ENCODE data around the gene GNG12.

Gene GNG12

DNA sequence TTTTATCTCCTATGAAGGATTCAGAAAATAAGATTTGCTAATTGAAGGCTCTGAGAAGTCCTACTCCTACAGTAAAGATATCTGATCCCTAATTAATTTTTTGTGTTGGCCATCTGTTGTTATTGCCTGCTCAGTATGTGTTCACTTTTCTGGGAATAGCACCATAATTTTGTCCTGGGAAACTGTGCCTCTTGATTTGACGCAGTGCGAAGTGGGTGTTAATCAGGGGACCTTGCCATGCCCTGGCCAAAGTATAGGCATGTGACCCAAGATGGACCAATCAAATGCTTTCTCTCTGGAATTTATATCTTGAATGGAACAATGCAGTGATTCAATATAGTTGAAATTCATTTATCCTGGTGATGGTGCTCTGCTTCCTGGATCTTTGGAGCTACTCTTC, 30.4 kb upstream of the GNG12 start:
- TF ChIP-seq, protein P1, sequence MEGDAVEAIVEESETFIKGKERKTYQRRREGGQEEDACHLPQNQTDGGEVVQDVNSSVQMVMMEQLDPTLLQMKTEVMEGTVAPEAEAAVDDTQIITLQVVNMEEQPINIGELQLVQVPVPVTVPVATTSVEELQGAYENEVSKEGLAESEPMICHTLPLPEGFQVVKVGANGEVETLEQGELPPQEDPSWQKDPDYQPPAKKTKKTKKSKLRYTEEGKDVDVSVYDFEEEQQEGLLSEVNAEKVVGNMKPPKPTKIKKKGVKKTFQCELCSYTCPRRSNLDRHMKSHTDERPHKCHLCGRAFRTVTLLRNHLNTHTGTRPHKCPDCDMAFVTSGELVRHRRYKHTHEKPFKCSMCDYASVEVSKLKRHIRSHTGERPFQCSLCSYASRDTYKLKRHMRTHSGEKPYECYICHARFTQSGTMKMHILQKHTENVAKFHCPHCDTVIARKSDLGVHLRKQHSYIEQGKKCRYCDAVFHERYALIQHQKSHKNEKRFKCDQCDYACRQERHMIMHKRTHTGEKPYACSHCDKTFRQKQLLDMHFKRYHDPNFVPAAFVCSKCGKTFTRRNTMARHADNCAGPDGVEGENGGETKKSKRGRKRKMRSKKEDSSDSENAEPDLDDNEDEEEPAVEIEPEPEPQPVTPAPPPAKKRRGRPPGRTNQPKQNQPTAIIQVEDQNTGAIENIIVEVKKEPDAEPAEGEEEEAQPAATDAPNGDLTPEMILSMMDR (IDR thresholded peaks at IDR 0.05; ENCODE audit: low read depth, low read length): no peak
- no peak overlapping the region for H3K4me3 ChIP-seq (ENCODE audit: low read depth, low read length)

DNA sequence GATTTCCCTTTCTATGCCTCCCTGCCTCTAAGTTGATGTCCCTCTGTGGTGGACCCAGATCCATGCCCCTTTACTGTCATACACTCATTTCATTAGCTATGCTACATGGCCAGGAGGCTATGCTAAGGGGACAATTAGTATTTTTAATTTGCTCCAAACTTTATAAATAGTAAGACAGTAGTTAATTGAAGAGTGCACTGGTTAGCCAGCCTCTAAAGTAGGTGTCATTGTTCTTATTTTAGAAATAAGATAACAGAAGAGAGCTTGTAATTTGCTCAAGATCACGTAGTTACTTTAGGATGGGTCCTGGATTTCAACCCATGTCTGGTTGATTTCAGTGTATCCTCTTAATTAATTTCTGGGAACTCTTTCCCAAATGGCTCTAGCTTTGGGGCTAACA, 29.4 kb upstream of the GNG12 start:
- H3K4me3 ChIP-seq (ENCODE audit: low read depth, low read length): no peak overlapping the region
- TF ChIP-seq, protein P1 (IDR thresholded peaks at IDR 0.05; ENCODE audit: low read depth, low read length): no peak

DNA sequence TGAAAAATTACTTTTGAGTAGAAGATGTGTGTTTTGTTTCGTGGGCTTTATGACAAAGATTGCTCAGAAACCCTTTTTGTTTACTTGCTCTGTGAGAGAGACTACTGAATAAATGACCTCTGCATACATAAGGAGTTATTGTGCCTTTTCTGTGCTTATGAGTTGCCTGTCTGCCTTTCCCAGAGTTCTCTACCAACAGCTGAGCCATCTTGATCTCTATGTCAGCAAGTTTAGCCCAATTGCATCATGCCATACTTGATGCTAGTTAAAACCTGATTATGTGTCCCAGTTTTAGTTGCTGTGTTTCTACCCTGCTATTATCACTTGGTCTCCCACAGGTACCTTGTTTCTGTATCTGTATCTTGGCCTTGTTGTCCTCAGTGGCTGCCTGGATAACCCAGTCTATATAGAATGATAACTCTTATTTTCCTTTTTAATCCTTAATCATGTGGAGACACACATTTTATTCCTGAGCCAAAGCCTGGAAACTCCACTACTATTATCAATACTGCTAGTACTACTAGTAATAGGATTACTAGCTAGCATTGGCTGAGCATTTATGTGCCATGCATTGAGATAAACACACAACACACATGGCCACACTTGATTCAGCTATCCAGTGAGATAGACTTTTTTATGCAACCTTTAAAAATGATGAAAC, 28.7 kb upstream of the GNG12 start:
- no peak overlapping the region for H3K4me3 ChIP-seq (ENCODE audit: low read depth, low read length)
- TF ChIP-seq, protein P1 (IDR thresholded peaks at IDR 0.05; ENCODE audit: low read depth, low read length): no peak

DNA sequence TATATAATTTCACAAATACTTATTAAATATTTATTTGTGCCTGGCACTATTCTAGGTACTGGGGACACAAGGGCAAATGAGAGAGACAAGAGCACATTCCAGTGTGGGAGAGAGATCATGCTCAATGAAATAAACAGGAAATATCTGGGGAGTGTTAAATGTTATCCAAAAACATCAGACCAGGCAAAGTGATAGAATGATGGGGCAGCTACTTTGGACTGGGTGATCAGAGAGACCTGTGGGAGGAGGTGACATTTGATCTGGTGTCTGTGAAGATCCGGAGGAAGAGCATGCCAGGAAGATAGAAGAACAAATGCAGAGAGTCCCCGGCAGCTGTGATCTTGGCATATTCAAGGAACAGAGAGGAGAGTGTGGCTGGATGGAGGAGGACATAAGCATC, 27.5 kb upstream of the GNG12 start:
- TF ChIP-seq, protein P1 (IDR thresholded peaks at IDR 0.05; ENCODE audit: low read depth, low read length): no peak
- H3K4me3 ChIP-seq (ENCODE audit: low read depth, low read length): no peak overlapping the region

DNA sequence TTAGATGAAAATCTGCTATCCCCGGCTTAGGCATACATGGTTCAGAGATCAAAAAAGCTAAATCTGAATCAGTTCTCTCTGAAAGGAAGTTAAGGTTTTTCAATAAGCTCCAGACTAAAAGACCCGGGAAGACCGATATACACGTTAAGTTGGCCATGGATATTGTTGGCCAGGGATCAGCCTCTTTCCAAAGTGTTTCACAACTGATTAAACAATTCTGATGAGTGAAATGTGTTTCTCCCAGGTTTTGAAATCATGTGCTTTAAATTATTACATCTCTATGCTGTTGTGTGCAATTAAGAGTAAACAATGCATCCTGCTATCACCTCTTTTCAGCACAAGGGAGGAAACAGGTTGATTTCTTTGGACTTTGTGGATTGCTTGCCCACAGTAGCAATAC, 23.7 kb upstream of the GNG12 start:
- TF ChIP-seq, protein P1 (IDR thresholded peaks at IDR 0.05; ENCODE audit: low read depth, low read length): no peak

DNA sequence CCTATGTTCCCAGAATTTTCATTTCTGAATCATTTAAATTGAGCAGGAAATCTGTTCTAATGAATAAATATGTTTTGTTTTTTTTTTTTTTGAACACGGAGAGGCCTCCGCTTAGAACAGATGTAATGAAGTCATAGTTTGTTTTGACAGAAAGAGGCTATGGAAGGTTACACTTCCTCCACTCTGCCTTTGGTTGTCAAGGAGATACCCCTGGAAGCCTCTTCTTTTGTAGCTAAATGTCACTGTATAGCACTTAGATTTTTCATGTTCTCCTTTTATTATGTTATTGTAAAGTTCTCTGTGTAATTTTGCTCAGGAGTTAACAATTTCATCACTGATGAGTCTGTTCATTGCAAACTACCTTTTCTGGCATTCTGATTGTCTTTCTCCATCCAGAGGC, 22.7 kb upstream of the GNG12 start:
- TF ChIP-seq, protein P1 (IDR thresholded peaks at IDR 0.05; ENCODE audit: low read depth, low read length): no peak
- H3K4me3 ChIP-seq (ENCODE audit: low read depth, low read length): no peak overlapping the region

More for the DNA sequence above, 23.7 kb upstream of the GNG12 start:
- H3K4me3 ChIP-seq (ENCODE audit: low read depth, low read length): no peak overlapping the region

DNA sequence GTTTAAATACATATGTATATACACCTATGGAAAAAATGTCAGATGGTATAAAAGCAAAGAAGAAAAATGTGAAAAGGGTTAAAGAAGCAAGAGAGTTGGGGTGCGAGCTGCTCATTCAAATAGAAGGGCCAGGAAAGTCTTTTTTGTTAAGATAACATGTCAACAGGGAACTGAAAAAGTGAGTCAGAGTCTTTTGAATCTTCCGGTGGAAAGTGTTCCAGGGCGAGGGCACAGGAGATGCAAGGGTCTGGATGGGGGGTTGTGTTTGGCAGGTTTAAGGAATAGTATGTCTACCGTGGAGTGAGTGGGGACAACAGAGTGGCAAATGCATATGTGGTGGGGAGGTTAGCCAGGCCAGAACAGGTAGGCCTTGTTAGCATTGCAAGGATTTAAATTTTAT, 22.2 kb upstream of the GNG12 start:
- TF ChIP-seq, protein P1 (IDR thresholded peaks at IDR 0.05; ENCODE audit: low read depth, low read length): no peak
- no peak overlapping the region for H3K4me3 ChIP-seq (ENCODE audit: low read depth, low read length)
